Activated CD4-positive, alpha-beta T cell treated with anti-CD3 and anti-CD28 coated beads, Interleukin-10, Interleukin-2, amounts not matched to agents 100 ng/mL and 50 ng/mL, durations not matched to agents 16 hours and 8 hours (primary cell): Measurements from ENCODE around the gene PTPRG.

Source experiments
- DNase-seq: peaks from one replicate; pipeline ENCODE4 v3.0.0-alpha.2; 2020

The PTPRG gene

GRCh38 chr3:61938878-61939549, 377.6 kb downstream of the PTPRG start:
- no peak for DNase-seq

GRCh38 chr3:61940236-61940635, 378.9 kb downstream of the PTPRG start:
- no peak for DNase-seq

- DNase-seq = no peak
These were observed 382.6 kb downstream of the PTPRG start for GRCh38 chr3:61943975-61944374.

GRCh38 chr3:61944726-61945125, 383.4 kb downstream of the PTPRG start:
- DNase-seq = no peak

- DNase-seq = no peak
These were observed 384.3 kb downstream of the PTPRG start for GRCh38 chr3:61945657-61946056.

GRCh38 chr3:61946570-61947324, 385.4 kb downstream of the PTPRG start:
- no peak for DNase-seq

- DNase-seq = no peak
These were observed 386.1 kb downstream of the PTPRG start for GRCh38 chr3:61947456-61947855.

GRCh38 chr3:61948699-61949305, 387.4 kb downstream of the PTPRG start:
- no peak for DNase-seq

- DNase-seq = no peak
These were observed 392.7 kb downstream of the PTPRG start for GRCh38 chr3:61954097-61954540.

GRCh38 chr3:61955483-61955882, 394.1 kb downstream of the PTPRG start:
- DNase-seq = no peak

GRCh38 chr3:61956236-61956635, 394.9 kb downstream of the PTPRG start:
- no peak for DNase-seq

- DNase-seq = no peak
These were observed 395.9 kb downstream of the PTPRG start for GRCh38 chr3:61957259-61957658.

- no peak for DNase-seq
These were observed 399.6 kb downstream of the PTPRG start for GRCh38 chr3:61960976-61961375.

GRCh38 chr3:61961900-61962299, 400.5 kb downstream of the PTPRG start:
- DNase-seq = no peak

GRCh38 chr3:61964566-61964965, 403.2 kb downstream of the PTPRG start:
- no peak for DNase-seq

- no peak for DNase-seq
These were observed 404.4 kb downstream of the PTPRG start for GRCh38 chr3:61965770-61966131.

GRCh38 chr3:61966200-61966599, 404.8 kb downstream of the PTPRG start:
- no peak for DNase-seq

GRCh38 chr3:61967019-61967418, 405.6 kb downstream of the PTPRG start:
- no peak for DNase-seq

- no peak for DNase-seq
These were observed 406.6 kb downstream of the PTPRG start for GRCh38 chr3:61967937-61968336.

- no peak for DNase-seq
These were observed 413.3 kb downstream of the PTPRG start for GRCh38 chr3:61974662-61975061.

GRCh38 chr3:61975199-61975598, 413.8 kb downstream of the PTPRG start:
- DNase-seq = no peak

GRCh38 chr3:61975936-61976335, 414.6 kb downstream of the PTPRG start:
- no peak for DNase-seq

- DNase-seq = no peak
These were observed 417.4 kb downstream of the PTPRG start for GRCh38 chr3:61978460-61979419.
